Measurements from ENCODE around the gene SORBS1.

DNA sequence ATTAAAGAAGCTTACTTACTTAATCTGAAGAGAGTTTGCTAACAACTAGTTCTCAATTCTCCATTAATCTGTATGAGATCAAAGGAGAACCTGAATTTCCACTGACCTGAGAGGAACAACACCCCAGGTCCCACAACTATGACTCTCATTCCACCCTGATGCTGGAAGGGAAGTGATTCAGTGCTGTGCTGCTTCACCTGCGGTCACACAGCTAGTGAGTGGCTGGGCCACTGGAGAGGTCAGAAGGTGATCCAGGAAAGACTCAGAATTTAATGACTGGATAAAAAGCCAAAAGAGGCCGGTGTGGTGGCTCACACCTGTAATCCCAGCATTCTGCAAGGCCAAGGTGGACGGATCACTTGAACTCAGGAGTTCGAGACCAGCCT is 23.6 kb downstream of the SORBS1 start:
- TF ChIP-seq, protein P1, sequence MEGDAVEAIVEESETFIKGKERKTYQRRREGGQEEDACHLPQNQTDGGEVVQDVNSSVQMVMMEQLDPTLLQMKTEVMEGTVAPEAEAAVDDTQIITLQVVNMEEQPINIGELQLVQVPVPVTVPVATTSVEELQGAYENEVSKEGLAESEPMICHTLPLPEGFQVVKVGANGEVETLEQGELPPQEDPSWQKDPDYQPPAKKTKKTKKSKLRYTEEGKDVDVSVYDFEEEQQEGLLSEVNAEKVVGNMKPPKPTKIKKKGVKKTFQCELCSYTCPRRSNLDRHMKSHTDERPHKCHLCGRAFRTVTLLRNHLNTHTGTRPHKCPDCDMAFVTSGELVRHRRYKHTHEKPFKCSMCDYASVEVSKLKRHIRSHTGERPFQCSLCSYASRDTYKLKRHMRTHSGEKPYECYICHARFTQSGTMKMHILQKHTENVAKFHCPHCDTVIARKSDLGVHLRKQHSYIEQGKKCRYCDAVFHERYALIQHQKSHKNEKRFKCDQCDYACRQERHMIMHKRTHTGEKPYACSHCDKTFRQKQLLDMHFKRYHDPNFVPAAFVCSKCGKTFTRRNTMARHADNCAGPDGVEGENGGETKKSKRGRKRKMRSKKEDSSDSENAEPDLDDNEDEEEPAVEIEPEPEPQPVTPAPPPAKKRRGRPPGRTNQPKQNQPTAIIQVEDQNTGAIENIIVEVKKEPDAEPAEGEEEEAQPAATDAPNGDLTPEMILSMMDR (IDR thresholded peaks at IDR 0.05): no peak
- peak in 2 of 3 donors; percentile 10 to 52 for TF ChIP-seq POLR2AphosphoS5 (IDR thresholded peaks at IDR 0.05)
